Parathyroid adenoma (tissue), 2 donors: Measurements from ENCODE around the gene TRIM66.

Source experiments
- H2AFZ ChIP-seq: fragments of 300-600 bp; sonication (generic); one replicate; pipeline ENCODE4 v1.7.0; 2017; ENCODE audit warnings: antibody characterized with exemption, mild to moderate bottlenecking
- H3K27ac ChIP-seq: fragments of 300-600 bp; sonication (generic); one replicate; pipeline ENCODE4 v1.7.0; 2017
- H3K27me3 ChIP-seq: fragments of 300-600 bp; sonication (generic); one replicate; pipeline ENCODE4 v1.7.0; 2017; ENCODE audit warnings: low read length; ENCODE audit not compliant: control insufficient read depth, insufficient read depth
- H3K36me3 ChIP-seq: fragments of 300-600 bp; sonication (generic); one replicate; pipeline ENCODE4 v1.7.0; 2017; ENCODE audit warnings: low read length; ENCODE audit not compliant: control insufficient read depth, insufficient read depth
- H3K4me1 ChIP-seq: fragments of 300-600 bp; sonication (generic); one replicate; pipeline ENCODE4 v1.7.0; 2017; ENCODE audit warnings: control low read depth
- H3K4me2 ChIP-seq: fragments of 300-600 bp; sonication (generic); one replicate; pipeline ENCODE4 v1.7.0; 2017; ENCODE audit warnings: low read length
- H3K4me3 ChIP-seq: fragments of 300-600 bp; sonication (generic); one replicate; pipeline ENCODE4 v1.7.0; 2017; ENCODE audit warnings: low read depth, low read length
- H3K79me2 ChIP-seq: fragments of 300-600 bp; sonication (generic); one replicate; pipeline ENCODE4 v1.7.0; 2017; ENCODE audit warnings: control low read depth
- H3K9ac ChIP-seq: fragments of 300-600 bp; sonication (generic); one replicate; pipeline ENCODE4 v1.7.0; 2017; ENCODE audit warnings: mild to moderate bottlenecking
- H3K9me3 ChIP-seq: fragments of 300-600 bp; sonication (generic); one replicate; pipeline ENCODE4 v1.7.0; 2017; ENCODE audit warnings: low read length; ENCODE audit not compliant: control insufficient read depth
- TF ChIP-seq, protein P1 (sequence below): fragments of 300-600 bp; sonication (generic); IDR thresholded peaks from one replicate; pipeline ENCODE4 v1.7.0; 2017; ENCODE audit warnings: antibody characterized with exemption, mild to moderate bottlenecking
- donor health status: primary hyperparathyroidism.

The TRIM66 gene

DNA sequence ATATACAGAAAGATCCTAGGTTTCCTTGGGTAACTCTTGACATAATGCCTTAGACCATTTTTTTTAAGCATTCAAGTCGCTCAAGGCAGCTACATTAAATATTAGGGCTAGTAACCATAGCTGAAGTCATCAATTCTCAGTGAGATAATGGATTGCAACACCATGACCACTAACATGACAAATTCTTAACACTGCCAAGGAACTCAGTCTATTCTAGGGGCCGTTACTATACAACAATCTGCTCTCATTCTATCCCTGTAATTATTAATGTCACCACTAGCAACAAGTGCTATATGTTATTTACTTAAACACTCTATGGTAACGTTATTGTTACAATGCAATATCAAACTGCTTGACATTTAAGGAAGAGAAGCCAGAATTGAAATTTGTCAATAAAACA, 85.3 kb downstream of the TRIM66 start:
- no peak overlapping the region for H3K4me2 ChIP-seq
- no peaks in the 10 kb centered on the region for H3K9me3 ChIP-seq
- H3K36me3 ChIP-seq: no peaks in the 10 kb centered on the region
- TF ChIP-seq, protein P1, sequence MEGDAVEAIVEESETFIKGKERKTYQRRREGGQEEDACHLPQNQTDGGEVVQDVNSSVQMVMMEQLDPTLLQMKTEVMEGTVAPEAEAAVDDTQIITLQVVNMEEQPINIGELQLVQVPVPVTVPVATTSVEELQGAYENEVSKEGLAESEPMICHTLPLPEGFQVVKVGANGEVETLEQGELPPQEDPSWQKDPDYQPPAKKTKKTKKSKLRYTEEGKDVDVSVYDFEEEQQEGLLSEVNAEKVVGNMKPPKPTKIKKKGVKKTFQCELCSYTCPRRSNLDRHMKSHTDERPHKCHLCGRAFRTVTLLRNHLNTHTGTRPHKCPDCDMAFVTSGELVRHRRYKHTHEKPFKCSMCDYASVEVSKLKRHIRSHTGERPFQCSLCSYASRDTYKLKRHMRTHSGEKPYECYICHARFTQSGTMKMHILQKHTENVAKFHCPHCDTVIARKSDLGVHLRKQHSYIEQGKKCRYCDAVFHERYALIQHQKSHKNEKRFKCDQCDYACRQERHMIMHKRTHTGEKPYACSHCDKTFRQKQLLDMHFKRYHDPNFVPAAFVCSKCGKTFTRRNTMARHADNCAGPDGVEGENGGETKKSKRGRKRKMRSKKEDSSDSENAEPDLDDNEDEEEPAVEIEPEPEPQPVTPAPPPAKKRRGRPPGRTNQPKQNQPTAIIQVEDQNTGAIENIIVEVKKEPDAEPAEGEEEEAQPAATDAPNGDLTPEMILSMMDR: no peak
- no peak overlapping the region for H3K27ac ChIP-seq
- no peaks in the 10 kb centered on the region for H3K27me3 ChIP-seq
- H3K79me2 ChIP-seq: peaks cover 5% of the 10 kb centered on the region
- no peak overlapping the region for H2AFZ ChIP-seq
- no peak overlapping the region for H3K9ac ChIP-seq
- H3K4me1 ChIP-seq: no peaks in the 10 kb centered on the region
- no peak overlapping the region for H3K4me3 ChIP-seq

DNA sequence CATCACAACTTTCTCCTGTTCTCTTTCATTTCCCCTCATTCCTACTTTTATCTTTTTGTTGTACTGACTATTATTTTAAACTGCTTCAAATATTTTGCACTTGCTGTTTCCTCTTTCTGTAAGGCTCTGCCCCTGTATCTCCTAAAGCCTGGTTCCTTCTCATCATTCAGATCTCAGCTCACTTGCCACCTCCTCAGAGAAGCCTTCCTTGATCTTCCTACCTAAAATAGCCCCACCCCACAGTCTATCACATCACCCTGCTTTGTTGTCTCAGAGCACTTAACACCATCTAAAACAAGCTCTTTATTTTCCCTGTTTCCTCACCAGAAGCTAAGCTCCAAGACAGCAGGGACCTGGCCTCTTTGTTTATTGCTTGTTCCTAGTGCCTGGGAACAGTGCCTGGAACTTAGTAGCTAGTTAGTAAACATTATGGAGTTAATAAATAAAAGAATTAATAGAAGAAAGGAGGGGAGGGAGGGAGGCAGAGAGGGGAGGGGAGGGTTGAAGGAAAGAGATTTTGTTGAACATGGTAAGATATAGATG, 85.9 kb downstream of the TRIM66 start:
- TF ChIP-seq, protein P1: no peak
- H3K27ac ChIP-seq: no peak overlapping the region
- H3K79me2 ChIP-seq: peaks cover 5% of the 10 kb centered on the region
- H3K4me3 ChIP-seq: no peak overlapping the region
- no peaks in the 10 kb centered on the region for H3K27me3 ChIP-seq
- H3K9me3 ChIP-seq: no peaks in the 10 kb centered on the region
- no peaks in the 10 kb centered on the region for H3K36me3 ChIP-seq
- no peaks in the 10 kb centered on the region for H3K4me1 ChIP-seq
- no peak overlapping the region for H2AFZ ChIP-seq
- H3K9ac ChIP-seq: no peak overlapping the region
- no peak overlapping the region for H3K4me2 ChIP-seq

DNA sequence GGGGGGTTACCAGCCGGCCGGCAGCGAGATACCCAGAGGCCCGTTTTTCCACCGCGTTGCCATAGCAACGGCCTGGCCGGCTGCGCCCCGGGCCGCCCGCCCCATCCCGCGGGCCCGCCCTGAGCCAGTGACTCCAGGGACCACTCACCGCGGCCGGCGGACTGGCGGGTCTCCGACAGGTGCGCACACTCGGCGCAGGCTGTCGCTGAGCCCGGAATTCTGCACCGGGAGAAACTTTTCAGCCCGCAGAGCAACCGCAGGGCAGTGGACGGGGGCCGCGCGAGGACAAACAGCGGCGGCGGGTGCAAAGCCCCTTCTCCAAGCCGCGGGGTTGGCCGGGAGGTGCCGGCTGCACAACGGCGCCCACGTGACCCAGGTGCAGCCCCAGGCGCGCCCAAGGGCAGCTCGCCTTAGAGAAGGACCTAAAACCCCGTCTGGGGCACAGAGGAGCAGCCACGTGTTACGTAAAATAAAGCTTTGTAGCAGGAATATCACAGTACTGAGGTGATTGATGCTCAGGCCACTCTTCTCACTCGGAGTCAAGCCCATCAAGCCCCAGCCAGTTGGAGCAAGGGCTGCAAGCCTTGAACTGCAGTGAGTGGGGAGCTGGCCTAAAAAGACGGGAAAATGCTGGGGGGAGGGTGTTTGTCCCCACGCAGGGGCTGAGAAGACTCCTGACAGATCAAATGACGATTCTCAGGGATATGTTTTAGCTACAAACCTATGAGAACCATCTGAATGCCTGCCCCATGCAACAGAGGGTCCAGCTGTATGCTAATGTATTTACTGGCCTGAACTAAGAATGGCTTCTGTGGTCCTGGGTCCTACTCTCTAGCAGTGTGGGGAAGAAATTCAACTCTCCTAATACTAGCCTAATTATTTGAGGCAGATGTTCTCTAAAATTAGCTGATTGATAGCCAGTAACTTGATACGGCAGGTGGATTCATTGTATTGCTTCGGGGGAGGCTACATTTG, 88.2 kb downstream of the TRIM66 start, which contains the start of gene STK33:
TSS of gene STK33 (minus strand) at position 294 of the 975 bp plus-strand sequence. CDS start 119,323 bp downstream, outside the sequence.
- Histone ChIP-seq H3K4me1 (no peaks in the 10 kb centered on the region), H3K27me3 (no peaks in the 10 kb centered on the region), H3K4me3 (peak within 1 kb of the TSS; percentile 67), H3K27ac (peak within 1 kb of the TSS; percentile 11), H3K4me2 (peak within 1 kb of the TSS; percentile 67), H3K79me2 (peaks cover 5% of the 10 kb centered on the region), H2AFZ (peak within 1 kb of the TSS; percentile 84), H3K9me3 (no peaks in the 10 kb centered on the region), H3K36me3 (no peaks in the 10 kb centered on the region), H3K9ac (no peak within 1 kb of the TSS)
- TF ChIP-seq, protein P1: no peak

DNA sequence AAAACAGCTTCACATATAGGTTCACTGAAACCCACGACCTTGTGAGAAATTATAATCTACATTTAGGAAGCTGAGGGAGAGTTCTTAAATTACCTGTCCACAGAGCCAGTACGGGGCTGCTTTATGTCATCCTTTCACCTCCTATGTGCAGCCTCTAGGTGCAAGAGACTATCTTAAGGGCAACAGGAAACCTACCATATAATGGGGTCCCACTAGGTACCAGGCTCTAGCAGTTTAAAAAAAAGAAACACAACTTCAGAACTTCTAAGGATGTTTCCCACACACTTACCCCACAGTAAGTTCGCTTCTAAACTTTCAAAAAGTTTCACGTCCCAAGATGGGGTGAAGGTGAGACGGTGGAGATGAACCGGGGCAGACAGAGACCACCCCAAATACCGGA, 89.0 kb downstream of the TRIM66 start:
- Histone ChIP-seq H3K9ac (no peak overlapping the region), H3K27ac (no peak overlapping the region)
- TF ChIP-seq, protein P1: no peak

More for the DNA sequence above, 89.0 kb downstream of the TRIM66 start:
- H3K4me3 ChIP-seq: peak overlapping the region; percentile 67
- no peaks in the 10 kb centered on the region for H3K4me1 ChIP-seq
- no peaks in the 10 kb centered on the region for H3K36me3 ChIP-seq
- no peaks in the 10 kb centered on the region for H3K9me3 ChIP-seq
- no peaks in the 10 kb centered on the region for H3K27me3 ChIP-seq
- peak overlapping the region; percentile 67 for H3K4me2 ChIP-seq
- H2AFZ ChIP-seq: peak overlapping the region; percentile 84
- peaks cover 5% of the 10 kb centered on the region for H3K79me2 ChIP-seq
